ENCODE measurements around the gene DUS3L.
A peak's percentile ranks its signal among the peaks of the same experiment; 100 is the strongest.

Gene DUS3L, protein sequence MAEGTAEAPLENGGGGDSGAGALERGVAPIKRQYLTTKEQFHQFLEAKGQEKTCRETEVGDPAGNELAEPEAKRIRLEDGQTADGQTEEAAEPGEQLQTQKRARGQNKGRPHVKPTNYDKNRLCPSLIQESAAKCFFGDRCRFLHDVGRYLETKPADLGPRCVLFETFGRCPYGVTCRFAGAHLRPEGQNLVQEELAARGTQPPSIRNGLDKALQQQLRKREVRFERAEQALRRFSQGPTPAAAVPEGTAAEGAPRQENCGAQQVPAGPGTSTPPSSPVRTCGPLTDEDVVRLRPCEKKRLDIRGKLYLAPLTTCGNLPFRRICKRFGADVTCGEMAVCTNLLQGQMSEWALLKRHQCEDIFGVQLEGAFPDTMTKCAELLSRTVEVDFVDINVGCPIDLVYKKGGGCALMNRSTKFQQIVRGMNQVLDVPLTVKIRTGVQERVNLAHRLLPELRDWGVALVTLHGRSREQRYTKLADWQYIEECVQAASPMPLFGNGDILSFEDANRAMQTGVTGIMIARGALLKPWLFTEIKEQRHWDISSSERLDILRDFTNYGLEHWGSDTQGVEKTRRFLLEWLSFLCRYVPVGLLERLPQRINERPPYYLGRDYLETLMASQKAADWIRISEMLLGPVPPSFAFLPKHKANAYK

DNA sequence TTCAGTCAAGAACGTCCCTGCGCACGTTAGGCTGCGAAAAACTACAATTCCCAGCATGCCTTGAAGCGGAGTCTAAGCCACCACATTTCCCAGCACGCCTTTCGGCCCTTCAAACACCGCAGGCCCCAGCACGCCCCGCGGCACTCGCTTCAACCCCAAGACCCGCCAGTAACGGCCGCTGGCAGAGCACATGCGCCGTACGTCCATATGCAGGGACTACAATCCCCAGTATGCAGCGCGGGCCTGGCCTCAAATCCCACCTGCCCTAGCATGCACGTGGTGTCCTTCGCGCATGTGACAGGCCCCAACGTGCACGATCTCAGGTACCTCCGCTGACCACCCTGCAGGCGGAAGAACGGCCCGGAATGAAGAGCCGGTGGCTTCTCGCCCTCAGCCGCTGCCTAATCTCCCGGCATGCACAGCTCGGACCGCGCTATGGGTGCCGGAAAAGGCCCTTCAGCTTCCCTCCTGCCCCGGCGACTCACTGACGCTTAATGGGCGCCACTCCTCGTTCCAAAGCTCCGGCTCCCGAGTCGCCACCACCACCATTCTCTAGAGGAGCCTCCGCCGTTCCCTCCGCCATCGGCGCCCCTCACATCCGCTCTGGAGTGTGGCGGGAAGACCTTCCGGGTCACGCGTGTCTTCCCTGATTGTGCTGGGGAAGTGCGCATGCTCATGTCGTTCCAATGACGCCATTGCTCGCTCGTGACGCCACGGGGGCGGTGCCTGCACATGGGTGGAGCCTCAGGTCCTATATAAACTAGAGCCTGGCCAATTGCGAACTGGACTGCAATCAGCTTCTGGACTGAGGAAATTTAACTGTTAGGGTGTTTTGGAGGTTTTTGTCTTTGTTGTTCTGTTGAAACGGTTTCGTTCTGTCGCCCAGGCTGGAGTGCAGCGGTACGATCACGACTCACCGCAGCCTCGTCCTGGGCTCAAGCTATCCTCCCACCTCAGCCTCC is at the start of gene DUS3L:
DUS3L (minus strand) TSS at position 605 of the 962 bp plus-strand sequence; CDS start at position 583, 22 bp downstream.
- DNase-seq (ENCODE audit: low spot score): peak; percentile 95

DNA sequence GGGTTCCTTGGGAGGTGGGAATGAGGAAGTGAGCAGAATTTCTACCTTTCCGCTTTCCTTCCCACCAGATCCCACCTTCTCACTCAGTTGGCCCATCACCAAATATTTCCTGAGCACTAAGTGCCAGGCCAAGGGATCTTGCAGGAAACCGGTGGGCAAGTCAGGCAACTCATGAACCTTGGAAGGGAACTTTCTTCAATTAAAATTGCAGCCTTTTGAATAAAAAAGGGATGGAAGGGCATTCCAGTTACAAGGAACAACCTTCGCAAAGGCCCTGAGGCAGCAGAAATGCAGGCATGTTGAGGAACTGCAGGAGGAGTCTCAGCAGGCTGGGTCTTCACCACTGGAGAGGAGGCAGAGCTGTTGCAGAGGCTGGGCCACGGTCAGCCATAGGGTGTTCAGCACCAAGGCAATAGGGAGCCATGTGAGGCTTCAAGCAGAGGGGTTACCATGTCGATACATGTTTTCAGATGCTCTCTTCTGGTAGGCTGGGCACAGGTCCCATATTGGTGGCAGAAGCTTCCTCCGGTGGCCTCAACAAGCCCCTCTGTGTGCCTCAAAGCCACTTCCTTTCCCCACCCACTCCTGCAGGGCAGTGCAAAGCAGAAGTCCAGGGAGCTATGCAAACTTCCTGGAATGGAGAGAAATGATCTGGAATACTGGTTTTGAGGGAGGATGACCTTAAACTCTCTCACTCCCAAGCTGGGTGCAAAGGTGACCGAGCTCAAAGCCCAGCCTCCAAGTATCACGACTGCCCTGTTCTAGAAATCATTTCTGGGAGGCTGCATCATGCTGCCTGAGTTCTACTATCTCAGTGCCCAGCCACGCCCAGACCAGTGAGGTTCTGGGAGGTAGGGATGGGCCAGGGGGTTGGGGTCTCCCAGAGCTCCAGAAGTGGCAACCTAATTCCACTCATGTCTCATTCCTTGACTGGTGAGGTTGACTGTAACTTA is 48.4 kb upstream of the DUS3L start, which contains the start of gene FUT6:
FUT6 (minus strand) TSS at position 638 of the 953 bp plus-strand sequence. CDS start 7,135 bp downstream, outside the sequence.
- no peak for DNase-seq (ENCODE audit: low spot score)

DNA sequence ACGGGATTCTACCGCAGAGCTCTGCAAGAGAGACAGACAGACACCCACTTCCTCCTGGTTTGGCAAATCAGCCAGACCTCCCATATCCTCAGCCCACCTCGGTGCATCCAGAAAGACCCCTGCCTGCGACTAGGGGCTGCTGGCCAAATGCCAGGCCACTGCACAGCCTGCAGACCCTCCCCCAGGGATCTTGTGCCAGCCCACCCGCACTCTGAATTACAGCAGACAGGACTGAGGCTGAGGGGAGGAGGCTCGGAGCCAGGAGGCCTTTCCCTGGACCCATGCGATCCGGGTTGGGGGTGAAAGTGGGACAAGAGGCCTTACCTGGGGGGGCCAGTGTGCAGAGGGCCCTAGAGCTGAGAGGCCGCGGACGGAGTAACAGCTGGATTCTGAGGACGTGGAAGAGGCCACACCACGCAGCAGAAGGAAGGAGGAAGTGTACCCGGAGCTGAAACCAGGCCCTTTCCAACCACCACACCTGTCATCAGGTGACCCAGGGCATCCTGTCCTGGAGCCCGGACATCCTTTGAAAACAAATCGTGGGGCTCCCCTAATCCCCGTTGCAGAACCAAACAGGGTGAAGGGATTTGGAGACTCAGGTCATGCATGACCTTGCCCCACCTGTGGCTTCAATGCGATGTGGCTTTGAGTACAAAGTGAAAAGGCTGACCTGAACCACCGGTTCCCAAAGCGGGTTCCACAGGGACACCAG is 47.5 kb upstream of the DUS3L start:
- DNase-seq (ENCODE audit: low spot score): no peak

DNA sequence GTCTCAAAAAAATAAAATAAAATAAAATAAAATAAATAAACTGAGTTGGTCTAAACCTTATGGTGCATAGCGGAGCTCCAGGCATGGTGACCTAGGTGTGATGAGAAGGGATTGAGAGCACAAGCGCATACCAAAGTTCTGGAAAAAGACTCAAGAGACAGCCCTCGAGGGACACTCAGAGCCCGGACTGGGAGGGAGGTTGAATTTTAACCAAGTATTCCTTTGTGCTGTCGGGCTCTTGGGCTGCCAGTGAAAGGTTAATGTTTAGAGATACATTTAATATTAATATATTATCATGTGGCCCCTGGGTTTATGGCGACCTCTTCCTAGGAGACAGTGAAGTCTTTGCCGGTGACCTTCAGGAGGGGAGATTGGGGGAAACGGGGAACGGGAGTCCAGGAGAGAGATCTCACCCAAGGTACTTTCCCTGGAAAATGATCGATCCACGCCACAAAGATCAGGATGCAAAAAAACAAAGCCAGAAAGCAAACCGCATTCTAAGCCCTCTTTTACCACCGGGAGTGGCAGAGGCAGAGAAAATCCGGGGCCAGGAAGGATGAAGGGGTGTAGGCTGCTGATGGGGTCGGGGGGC is 46.9 kb upstream of the DUS3L start:
- no peak for DNase-seq (ENCODE audit: low spot score)

DNA sequence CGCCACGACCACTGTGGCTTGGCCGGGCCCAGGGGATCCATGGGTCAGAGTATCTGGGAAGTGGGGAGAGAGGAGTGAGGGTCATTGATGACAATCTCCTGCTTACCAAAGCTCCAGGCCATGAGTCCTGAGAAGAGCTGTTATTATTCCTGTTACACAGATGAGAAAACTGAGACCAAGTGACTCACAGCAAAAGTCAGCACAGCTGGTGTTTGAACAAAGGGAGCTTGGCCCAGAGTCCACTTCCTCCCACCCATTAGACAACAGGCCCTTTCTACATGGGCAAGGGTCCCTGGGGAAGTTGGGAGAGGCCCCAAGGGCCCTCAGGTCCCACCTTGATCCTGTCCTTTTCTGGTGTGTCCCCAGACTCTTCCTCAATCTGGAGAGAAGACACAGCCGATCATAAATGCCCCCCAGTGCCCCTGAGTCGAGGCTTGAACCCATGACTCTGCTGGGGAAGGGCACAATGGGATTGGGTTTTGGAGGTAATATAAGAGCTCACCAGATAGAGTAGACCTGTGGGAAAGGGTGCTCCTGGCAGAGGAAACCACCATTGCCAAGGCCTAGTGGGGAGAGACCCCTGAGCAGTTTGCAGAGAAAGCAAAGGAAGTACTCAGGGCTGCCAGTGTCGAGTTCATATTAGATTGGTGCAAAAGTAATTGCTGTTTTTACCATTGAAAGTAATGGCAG is 41.7 kb upstream of the DUS3L start:
- no peak for DNase-seq (ENCODE audit: low spot score)

DNA sequence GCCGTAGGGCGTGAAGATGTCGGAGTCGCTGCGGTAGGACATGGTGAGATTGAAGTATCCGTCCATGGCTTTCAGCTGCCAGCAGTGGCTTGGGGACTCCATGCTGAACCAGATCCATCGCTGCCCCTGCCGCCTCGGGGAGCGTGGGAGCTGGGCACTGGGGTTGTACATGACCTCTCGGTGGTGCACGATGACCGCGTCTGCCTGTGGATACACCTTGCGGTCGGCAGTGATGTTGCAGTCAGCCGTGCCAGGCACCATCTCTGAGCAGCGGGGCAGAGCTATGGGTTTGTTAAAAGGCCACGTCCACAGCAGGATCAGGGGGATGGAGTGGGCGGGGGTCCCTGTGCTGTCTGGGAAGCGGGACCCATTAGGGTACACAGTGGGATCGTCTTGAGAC is 41.1 kb upstream of the DUS3L start:
- DNase-seq (ENCODE audit: low spot score): no peak

DNA sequence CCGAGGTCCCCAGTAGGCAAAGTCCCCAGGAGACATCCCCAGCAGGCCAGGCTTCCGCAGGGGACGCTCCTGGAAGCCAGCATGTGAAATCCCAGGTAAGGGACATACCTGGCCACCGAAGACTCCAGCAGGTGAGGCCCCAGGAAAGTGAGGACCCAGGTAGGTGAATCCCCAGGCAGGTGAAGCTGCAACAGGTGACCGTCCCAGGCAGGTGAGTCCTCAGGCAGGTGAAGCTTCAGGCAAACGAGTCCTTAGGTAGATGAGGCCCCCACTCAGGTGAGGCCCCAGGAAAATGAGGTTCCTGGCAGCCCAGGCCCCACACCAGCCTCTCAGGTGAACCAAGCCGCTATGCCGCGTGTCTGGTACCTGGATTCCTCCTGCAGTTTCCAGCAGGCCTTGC is 40.2 kb upstream of the DUS3L start:
- DNase-seq (ENCODE audit: low spot score): no peak

DNA sequence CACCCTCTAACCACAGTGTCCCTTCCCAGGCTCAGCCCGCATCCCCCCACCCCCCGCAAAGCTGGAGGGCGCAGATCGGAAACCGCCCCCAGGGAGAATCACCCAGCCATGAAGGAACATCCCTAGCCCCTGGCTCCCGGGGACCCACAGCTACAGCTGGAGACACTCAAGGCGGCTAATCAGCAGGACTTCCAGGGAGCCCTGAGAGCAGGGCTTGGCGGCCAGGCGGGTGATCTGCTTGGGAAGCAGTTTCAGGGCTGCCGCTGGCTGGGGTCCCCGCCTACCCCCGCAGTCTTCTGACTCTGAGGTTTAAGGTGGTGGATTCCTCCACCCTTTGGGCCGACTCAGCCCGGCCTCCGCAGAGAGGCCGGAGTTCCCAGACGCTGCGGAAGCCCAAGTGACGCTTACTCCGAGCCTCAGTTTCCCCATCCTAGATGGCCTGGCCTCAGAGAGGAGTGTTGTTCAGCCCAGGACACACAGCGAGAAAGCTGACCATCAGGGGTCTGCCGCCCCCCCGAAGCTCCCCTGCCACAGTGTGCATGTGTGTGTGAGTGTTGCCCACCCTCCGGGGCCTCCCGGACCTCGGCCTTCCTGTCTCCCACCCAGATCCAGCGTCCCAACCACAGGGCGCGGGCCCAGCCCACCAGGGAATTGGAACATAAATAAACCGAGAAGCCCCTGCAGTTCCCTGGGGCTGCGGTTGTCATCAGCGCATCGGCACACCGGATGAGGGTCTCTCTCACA is 38.8 kb upstream of the DUS3L start:
- DNase-seq (ENCODE audit: low spot score): no peak

DNA sequence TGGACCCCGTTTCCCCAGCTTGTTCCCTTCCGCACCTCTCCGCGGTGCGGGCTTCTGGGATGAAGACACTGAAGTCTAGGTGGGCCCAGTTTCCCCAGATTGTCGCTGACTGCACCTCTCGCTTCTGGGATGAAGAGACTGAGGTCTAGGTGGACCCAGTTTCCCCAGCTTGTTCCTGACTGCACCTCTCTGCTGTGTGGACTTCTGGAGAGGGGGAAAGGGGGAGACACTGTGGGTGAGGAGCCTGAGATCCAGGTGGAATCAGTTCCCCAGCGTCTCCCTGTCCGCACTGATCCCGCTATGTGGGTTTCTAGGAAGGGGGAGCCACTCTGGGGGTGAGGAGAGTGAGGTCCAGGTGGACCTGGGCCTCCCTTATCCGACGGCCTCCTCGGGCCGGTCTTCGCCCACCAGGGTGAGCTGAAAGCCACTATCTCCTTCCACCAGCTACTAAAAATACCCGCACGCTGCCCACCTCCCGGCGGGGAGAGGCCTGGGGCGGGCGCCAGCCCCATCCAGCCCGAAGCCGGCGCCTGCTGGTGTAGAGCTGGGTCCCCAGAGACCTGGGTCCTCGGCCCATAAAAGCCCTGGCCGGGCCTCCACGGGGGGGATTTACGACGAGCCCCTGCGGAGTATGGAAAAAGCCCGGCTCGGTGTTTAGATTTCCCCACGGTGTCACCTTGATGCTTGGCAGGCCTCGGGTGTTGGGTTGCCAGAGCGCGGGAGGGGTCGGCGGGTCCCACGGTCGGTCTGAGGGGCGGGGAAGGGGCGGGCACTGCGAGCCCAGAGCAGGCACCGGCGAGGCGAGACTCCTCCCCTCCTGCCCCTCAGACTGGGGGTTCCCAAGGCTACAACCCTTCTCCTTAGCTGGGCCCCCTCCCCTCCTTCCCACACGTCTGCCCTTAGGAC is 38.0 kb upstream of the DUS3L start:
- no peak for DNase-seq (ENCODE audit: low spot score)

DNA sequence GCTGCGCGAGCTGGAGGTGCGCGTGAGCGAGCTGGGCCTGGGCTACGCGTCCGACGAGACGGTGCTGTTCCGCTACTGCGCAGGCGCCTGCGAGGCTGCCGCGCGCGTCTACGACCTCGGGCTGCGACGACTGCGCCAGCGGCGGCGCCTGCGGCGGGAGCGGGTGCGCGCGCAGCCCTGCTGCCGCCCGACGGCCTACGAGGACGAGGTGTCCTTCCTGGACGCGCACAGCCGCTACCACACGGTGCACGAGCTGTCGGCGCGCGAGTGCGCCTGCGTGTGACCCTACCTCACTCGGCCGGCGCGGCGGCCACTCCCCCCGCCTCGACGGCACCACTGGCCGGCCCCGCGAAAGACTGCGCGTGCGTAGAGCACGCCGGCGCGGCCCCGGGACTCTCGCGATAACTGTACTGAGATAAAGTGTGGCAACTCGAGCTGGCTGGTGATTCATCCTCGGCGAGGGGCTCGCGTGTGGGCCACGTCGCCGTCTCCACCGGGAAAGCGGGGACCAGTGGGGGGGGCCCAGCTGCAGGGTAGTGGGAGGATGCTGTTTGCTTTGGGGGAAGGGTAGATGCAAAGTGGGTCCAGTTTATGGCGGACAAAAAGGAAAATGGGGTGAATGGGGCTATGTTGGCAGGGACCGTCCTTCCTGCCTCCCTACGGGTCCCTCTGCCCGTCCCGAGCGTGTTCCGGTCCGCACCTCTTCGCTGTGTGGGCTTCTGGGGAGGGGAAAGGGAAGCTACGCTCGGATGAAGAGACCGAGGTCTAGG is 37.1 kb upstream of the DUS3L start:
- DNase-seq (ENCODE audit: low spot score): peak; percentile 93

DNA sequence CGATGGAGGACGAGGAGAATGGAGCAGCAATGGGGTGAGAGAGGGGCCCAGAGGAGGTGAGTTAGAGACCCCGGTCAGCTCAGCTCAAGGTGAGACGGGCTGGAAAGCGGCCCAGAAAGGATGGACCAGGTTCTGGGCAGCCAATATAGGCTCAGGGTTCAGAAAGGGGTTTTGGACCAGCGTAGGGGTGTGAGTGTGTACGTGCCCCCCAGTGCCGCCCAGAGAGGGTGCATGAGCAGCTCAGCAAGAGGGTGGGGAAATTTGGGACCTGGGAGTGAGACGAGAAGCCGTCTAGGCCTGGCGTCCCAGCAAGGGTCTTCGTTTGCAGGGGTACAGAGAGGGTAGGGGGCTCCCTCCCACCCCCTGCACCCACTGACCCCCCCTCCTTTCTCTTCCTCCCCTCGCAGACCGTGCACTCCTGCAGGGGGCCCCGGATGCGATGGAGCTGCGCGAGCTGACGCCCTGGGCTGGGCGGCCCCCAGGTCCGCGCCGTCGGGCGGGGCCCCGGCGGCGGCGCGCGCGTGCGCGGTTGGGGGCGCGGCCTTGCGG is 36.5 kb upstream of the DUS3L start:
- no peak for DNase-seq (ENCODE audit: low spot score)

DNA sequence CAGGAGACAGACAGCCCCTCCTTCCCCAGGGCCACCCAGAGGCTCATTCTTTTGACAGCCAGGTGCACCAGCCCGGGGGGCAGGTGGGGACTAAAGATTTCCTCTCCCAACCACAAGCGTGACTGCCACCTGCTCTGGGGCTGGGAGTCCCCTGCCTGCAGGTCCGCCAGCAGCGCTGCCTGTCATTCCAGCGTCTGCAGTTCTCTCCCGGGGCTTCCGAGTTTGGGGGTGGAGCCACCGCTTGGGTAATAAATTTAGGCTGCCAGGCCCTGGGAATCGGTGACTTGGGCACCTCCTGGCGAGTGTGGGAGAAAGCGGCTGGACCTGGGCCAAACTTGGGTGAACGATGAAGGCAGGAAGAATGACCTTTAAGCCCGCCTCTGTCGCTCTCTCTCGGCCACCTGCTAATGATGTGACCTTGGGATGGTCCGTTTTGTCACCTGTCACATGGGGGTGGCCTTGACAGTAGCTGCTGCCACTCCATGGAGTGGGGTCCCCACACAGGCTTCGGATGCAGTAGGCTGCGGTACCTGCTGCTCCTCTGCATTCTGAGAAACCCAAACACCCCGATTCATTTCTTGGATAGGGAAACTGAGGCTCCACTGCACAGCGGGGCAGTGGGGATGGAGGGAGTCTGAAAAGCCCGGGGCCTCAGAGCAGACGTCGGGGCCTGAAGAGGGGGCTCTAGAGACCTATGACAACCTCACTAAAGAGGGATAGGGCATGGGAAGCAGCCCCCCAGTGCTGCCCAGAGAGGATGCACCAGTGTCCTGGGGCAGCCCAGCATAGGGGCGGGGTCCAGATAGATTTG is 35.8 kb upstream of the DUS3L start:
- DNase-seq (ENCODE audit: low spot score): no peak

DNA sequence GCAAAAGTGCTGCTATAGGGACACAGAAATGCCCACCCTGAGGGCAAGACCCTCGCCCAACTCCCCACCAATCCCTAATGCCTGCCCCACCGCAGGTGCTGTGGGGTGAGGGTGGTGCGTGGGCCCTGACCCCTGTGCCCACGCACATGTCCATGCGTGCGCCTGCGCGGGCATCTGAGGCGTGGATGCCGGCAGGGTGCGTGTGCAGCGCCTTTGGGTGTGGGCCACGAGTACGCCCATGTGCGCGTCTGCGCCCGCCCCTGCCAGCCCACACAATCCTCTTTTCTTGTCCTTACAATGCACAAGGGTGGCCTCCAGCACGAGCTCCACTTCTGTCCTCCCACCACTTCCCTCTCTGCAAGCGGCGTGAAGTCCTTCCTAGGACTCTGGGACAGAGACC is 34.2 kb upstream of the DUS3L start:
- no peak for DNase-seq (ENCODE audit: low spot score)

DNA sequence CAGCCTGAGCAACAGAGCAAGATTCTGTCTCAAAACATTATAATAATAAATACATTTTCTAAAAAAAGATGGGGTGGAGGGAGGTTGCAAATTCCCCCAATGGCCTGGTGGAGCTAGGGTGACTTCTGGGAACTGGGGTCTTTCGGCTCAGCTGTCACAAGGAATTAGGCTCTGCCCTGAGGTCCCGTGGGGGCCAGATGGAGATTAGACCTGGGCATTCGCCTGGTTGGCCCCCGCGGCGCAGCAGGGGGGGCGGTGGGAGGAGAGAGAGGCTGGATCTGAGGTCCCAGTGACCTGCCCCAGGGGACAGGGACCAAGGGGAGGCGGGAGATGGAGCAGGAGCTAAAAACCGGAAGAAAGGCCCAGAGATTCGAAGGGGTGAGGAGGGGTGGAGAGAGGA is 33.8 kb upstream of the DUS3L start:
- DNase-seq (ENCODE audit: low spot score): no peak

DNA sequence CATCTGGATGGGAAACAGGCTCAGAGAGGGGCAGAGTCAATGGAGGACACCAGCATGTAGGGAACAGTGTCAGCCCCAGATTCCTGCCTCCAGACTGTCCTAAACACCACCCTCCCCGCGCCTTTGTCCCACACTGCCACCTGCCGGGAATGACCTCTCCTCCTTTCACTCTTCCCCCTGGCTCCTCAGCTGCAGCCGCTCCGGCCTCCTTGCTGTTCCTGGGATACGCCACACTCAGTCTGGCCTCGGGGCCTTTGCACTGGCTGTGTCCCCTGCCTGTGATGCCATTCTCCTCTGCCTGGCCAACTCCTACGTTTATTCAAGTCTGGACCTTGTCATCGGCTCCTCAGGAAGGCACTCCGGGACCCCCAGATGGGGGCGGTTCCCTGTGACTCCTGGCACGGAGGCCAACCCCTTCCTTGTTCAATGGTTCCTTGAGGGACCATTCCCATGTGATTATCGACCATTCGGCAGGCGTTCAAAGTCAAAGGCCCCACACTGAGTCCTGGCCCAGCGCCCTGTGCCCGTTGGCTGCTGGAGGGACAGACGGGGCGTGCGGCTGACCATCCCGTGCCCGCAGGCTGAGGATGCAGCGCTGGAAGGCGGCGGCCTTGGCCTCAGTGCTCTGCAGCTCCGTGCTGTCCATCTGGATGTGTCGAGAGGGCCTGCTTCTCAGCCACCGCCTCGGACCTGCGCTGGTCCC is 32.8 kb upstream of the DUS3L start:
- no peak for DNase-seq (ENCODE audit: low spot score)
